GM21360 (cell line): ENCODE data around the gene EFCAB11.

Experiments used
- ATAC-seq: cut with Tn5 transposase; IDR thresholded peaks from one replicate; pipeline ENCODE4 v1.9.1; 2021; ENCODE audit warnings: mild to moderate bottlenecking, moderate library complexity; ENCODE audit not compliant: unreplicated experiment

Gene EFCAB11

DNA sequence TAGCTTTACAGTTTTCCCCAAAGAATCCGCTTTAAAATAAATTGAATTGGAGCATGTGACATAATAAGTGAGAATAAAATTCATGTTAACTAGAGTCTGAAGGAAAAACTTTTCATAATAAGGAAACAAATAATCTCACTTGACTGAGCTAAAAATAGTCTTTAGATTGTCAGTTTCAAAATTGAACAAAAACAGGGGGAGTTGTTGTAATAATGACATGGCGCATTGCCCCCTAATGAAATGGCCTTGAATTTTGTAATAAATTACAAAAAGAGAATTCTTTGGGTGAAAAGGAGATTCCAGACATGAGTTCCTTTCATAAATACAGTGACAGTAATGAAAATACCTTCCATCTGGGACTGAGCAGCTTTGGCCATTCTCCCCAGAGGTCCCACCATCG is 178.6 kb downstream of the EFCAB11 start:
- no peak for ATAC-seq

DNA sequence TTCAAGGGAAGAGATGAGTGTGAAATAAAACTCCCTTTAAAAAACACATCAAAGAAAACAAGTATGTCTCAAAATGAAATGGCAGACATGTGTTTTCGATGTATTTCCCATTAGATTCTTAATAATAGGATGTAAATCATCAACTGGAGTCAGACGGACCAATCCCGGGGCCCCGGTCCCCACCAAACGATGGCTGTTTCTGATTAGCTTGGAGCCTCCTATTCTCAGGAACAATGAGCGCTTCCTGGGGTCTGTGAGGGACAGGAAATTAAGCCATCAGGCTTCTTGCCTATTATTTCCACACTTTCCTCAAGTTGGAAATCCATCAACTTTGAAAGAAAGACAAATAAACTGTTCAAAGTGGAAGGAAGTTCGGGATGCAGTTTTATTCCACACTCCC is 179.4 kb downstream of the EFCAB11 start:
- no peak for ATAC-seq

DNA sequence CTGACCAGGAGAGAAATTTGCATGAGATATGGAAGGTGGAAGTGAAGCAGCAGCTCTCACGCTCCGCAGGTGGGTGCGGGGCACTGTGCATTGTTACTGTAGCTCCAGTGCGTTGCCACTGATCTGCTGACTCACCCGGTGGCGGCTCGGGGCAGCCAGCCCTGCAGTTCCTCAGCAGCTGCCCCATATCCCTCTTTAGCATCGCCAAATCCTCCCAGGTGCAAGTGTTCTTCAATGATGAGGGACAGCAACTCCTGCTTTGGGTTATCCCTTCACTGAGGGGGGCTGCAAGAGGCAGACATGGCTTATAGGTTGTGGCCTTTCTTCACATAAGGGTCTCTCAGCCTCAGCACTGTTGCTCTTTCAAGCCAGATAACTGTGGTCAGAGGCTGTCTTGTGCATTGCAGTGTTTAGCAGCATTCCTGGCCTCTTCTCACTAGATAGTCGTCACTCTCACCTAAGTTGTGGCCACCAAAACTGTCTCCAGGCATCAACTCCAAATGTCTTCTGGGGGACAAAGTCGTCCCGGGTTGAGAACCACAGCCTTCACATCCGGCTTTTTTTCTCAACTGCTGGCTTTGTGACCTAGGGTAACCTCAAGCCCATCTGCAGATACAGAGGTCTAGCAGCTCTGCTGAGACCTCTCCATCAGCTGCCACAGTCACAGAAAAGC is 180.8 kb downstream of the EFCAB11 start:
- peak; percentile 84 for ATAC-seq

DNA sequence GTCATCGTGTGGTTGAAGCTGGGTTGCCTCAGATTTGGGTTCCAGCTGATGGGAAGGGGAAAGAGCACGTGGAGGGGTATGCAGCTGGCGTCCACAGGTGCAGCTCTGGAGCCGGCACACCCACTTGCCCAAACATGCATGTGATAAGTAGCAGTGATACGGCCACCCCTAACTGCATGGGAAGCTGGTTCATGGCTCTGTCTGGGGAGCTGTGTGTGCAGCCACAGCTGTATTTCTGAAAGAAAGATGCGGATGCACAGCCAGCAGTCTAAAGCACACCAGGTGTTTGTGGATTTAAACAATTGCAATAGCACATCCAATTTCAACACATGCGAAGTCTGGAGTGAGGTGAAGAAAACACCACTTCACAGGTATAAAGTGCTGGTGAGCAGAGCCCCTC is 181.4 kb downstream of the EFCAB11 start:
- peak; percentile 41 for ATAC-seq

DNA sequence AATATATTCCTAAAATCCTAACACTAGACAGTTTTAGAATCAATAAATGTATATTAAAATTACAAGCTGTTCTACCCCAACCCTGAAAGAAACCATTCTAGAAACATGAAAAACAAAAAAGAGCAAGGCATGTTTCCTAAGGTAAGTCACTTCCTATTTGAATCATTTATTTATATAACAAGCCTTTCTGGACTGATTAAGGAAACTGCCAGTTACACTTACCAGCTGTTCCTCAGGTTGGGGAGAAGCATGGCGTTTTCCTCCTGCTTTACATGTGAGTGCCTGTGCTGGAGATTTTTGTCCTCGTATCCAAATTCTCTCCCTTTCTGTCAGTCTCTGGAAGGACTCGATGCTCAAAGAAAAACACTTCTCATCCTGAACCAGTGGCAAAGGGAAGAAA is 183.3 kb downstream of the EFCAB11 start:
- ATAC-seq = no peak

DNA sequence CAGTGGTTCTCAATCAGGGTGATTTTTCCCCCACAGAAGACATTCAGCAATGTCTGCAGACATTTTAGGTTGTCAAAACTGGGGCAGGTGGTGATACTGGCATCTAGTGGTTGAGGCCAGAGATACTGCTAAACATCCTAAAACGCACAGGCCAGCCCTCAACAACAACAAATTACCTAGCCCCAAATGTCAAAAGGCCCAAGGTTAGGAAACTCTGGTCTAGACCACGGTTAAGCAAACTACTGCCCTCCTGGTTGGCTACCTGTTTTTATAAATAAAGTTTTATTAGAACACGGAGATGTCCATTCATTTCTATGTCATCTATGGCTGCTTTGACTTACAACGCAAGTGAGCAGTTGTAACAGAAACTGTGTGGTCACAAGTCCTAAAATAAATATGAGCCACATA is 186.7 kb downstream of the EFCAB11 start:
- peak; percentile 75 for ATAC-seq

DNA sequence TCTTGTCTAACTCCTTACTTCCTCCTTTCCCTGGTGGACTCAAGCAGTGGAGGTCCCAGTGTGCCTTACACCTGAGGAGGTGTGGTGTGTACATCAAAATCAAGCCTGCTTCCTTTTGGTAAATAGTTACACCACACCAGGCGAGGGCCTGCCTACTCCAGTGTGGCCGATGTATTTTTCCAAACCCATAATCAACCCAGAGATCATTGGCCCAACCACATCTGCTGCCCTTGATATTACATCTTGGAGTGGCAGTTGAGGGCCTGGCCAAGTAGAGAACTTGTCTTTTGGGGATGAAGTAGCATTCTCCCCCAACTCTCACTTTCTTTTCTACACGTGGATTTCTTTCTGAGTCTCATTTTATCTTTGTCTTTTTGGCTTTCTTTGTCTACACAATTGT is 187.4 kb downstream of the EFCAB11 start:
- no peak for ATAC-seq

DNA sequence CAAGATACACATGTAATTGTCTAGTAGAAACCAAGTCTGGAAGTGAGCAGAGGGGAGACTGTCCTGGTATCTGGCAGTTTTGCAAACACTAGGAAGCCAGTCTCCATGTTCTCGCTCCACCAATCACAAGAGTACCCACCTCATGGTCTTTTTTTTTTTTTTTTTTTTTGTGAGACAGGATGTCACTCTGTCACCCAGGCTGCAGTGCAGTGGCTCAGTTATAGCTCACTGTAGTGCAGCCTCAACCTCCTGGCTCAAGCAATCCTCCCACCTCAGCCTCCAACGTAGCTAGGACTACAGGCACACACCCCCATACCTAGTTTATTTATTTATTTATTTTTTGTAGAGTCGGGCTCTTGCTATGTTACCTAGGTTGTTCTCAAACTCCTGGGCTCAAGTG is 189.2 kb downstream of the EFCAB11 start:
- no peak for ATAC-seq

DNA sequence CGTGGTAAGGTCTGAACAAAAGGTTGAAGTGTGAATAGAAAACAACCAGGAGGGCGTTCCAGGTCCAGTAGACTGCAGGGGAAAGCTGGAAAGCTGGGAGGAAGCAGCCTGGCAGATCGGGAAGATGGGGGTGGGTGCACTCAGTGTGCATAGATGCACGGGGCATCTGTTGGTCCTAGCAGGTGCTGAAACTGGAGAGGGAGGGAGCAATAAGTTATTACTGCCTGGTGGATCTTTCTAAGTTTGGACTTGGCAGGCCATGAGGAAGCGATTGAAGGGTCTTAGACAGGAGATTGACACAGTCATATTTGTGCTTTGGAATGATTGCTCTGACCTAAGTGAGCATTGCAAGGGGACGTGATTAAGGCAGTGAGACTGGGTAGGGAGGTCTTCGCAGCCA is 194.4 kb downstream of the EFCAB11 start:
- no peak for ATAC-seq

DNA sequence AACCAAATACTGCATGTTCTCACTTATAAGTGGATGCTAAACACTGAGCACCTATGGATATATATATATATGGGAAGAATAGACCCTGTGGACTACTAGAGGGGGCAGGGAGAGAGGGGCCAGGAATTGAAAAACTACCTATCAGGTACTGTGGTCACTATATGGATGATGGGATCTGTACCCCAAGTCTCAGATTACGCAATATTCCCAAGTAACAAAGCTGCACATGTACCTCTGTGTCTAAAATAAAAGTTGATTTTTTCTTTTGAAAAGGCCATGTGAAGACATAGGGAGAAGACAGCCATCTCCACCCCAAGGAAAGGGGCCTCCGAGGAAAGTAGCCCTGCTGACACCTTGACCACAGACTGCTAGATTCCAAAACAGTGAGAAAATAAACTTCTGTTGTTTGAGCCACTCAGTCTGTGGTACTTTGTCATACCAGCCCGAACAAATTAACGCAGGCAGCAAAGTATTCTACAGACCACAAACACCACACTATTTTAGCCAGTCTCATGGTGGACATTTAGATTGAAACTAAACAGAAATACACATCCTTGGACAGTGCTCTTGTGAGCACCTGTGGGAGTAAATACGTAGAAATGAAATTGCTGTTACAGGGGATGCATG is 197.1 kb downstream of the EFCAB11 start:
- no peak for ATAC-seq

DNA sequence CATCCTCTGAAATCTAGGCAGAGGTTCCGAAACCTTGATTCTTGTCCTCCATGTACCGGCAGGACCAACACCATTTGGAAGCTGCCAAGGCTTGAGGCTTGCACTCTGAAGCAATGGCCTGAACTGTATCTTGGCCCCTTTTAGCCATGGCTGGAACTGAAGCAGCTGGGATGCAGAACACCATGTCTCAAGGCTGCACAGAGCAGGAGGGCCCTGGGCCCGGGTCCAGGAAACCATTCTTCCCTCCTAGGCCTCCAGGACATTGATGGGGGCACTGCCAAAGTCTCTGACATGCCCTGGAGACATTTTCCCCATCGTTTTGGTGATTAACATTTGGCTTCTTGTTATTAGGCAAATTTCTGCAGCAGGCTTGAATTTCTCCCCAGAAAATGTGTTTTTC is 198.7 kb downstream of the EFCAB11 start:
- ATAC-seq = no peak

DNA sequence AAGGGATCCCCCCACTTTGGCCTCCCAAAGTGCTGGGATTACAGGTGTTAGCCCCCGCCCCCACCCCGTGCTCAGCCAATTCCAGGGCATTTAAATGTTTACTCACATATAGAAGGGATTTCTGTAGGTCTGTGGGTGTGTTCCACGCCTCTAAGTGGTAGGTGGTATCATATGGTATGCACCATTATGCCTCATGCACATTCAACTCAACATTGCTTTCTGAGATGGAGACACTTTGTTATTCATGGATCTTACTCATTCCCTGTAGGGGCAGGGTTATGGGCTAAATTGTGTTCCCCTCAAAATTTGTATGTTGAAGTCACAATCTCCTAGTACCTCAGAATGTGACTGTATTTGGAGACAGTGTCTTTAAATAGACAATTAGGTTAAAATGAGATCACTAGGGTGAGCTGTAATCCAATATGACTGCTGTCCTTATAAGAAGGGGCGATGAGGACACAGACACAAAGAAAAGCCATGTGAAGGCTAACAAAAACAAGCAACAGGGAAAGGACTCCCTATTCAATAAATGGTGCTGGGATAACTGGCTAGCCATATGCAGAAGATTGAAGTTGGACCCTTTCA is 200.6 kb downstream of the EFCAB11 start:
- ATAC-seq = no peak

DNA sequence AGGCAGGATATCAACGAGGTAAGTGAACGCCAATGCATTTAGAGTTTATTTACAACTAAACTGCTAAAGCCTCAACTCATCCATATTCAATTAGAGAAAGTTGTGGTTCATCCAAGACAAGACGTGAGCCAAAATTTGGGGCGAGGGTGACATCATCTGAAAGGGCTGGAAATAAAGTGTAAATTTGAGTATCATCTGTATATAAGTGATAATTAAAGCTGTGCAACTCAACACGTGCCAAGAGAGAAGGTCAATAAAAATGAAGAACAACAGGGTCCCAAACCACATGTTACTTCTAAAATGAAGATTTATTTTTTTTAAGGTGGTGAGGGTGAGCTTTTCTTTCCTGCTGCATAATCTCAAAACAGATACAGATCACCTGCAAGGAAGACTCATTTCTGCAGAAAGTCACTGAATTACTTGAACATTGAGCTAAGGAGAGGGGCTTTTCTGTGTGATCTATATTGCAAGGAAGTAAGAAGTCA is 203.6 kb downstream of the EFCAB11 start:
- ATAC-seq = no peak

DNA sequence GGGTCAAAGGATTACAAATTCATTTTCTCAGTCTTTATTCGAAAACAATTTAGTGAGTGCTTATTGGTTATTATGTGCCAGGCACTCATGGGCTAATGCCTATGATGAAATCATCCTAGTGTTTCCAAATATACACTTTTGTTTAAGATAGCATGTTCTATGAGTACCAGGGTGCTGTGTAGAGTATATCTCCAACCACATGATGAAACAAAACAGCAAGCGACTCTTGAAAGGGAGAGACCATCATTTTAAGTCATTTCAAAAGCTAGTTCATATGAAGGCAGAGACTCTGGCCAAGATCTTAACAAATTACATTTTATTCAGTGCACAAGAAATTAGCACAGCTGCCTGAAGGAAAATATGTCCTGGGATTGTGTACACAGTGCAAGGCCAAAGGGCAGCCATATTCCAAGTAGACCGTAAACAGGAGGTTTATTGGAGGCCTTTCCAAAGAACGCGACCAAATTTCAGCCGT is 204.2 kb downstream of the EFCAB11 start:
- ATAC-seq = no peak

DNA sequence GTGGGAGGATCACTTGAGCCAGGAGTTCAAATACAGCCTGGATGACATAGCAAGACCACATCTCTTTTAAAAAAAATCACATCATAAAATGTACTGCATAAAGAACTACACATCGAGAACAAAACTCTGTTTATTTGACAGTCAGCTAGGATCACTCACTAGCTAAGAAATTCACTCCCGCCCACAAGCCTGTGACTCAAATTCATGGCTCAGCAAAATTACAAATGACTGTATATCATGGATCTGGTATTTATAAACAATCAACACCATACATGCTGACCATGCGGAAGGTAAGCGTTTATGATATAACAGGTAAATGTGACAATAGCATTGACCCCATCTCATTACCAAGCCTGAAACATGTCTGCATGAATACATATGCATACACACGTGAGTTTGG is 206.5 kb downstream of the EFCAB11 start:
- no peak for ATAC-seq

DNA sequence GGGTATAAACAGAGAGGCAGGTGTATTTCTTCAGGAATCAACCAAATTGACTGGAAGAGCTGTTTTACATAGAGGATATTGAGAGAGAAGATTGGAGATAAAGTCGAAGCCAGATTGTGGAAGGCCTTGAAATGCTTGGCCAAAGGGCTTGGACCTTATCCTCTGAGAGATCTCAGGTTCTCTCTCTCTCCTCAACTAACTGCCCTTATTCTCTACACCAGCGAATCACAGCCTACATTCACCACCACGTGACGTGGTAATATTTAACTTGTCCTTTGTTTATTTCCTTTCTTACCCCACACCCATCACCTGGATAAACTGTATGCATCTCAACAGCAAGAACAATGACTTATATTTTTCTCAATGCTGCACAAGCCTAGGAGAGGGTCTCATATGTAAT is 207.4 kb downstream of the EFCAB11 start:
- ATAC-seq = no peak

DNA sequence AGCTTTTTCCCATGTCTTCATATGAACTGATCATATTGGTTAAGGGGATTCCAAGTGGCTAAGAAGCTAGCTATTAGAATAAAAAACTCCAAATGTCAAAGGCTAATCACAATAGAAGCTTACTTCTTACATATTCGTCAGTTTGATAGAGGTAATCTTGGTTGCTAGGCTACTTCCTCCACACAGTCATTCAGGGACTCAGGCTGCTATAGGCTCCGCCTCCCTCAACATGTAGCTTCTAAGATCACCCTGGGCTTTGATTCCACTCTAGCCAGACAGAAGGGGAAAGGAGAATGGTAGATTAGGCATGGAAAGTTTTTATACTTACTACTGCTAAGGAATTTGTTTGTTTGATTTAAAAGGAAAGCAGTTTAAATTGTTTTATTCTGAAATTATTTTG is 207.9 kb downstream of the EFCAB11 start:
- ATAC-seq = no peak

DNA sequence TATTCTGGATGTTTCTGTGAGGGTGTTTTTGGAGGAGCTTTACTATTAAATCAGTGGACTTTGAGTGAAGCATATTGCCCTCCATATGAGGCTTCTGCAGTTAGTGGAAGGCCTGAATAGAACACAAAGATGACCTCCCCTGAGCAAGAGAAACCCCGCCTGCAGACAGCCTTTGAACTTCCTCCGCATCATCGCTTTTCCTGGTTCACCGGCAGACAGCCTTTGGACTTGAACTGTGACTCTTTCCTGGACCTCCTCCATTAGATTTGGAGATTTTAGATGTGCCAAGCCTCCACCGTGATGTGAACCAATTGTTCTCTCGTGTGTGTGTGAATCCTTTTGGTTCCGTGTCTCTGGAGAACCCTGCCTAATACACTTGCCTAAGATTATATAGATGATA is 208.4 kb downstream of the EFCAB11 start:
- ATAC-seq = no peak
